ENCODE measurements around the gene VPS13A. TPM values are rescaled to one million over a fixed set of nuclear protein-coding genes. Genes with fewer than 3 reads are reported as not detected.
A peak's percentile ranks its signal among the peaks of the same experiment; 100 is the strongest.

The VPS13A gene
- total RNA-seq, 1 donor from 2014 or later = 66.8 TPM

DNA sequence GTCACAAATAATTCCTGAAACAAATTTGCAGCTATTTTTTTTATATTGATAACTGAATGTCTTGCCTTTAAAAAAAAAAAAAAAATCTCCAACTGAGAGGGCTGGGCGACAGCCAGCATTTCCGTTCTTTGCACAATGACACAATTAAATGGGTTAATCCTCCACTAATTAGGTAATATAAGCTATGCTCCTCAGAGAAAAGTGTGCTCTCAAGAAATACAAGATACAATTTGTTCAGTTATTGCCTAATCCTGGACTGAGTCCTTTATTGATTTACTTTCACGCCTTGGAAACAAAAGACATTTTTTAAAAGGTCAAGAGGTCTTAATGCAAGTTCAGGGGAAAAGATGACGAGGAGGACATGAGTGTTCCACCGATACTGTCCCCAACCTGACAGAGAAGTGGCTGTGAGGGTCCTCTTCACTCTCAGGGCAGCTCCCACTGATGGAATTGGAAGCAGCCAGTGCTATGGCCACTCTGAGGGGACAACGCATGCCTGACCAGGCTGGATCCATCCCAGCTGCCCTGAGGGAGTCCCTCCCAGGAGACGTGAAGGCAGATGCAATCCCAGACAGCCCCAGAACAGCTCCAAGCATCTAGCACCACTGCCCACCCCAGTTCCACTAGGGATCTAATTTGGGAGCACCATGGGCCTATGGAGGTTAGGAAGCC, 250.1 kb downstream of the VPS13A start:
- peaks cover 15% of the 10 kb centered on the region for H3K4me1 Mint-ChIP-seq
- Histone ChIP-seq H3K4me2 (no peak overlapping the region), H3K27me3 (no peaks in the 10 kb centered on the region), H3K9ac (no peak overlapping the region), H2AFZ (replicated peaks) (no peak overlapping the region), H3K4me3 (no peak overlapping the region), H3K27ac (no peak overlapping the region), H3K9me3 (ENCODE audit: low read depth) (no peaks in the 10 kb centered on the region), H3F3A (ENCODE audit: low read depth) (no peaks in the 10 kb centered on the region), H3K36me3 (no peaks in the 10 kb centered on the region), H4K20me1 (ENCODE audit: low read depth) (no peaks in the 10 kb centered on the region), H3K79me2 (ENCODE audit: low read depth) (no peaks in the 10 kb centered on the region), H3K4me1 (peaks cover 5% of the 10 kb centered on the region)
- H3K9me3 Mint-ChIP-seq = no peaks in the 10 kb centered on the region
- TF ChIP-seq EZH2phosphoT487 (IDR thresholded peaks at IDR 0.05) = no peak
- TF ChIP-seq EZH2 (IDR thresholded peaks at IDR 0.05) = no peak
- no peaks in the 10 kb centered on the region for H3K36me3 Mint-ChIP-seq
- no peak for DNase-seq (ENCODE audit: low spot score)
- H3K27ac Mint-ChIP-seq = no peak overlapping the region
- no peak overlapping the region for H3K4me3 Mint-ChIP-seq
- no peaks in the 10 kb centered on the region for H3K27me3 Mint-ChIP-seq (ENCODE audit: insufficient read depth, low read depth)

DNA sequence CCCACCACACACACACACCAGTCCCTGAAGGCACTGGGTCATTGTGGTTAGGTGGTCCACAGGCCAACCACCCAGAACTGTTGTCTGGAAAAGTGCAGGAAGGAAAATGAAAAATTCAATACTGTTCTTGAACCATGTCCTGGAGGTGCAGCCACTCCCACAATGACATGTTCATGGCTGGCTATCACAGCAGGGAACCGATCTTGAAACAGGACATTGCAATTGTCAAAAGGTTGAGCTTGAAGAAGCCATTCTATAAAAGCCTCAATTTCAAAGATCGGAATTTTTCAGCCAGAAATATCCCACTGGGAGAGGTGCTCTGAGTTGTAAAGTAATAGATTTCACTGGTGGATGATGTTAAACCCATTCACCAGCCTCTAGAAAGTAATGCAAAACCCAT, 252.6 kb downstream of the VPS13A start:
- Histone ChIP-seq H3K36me3 (no peaks in the 10 kb centered on the region), H3K4me3 (no peak overlapping the region), H3K27me3 (no peaks in the 10 kb centered on the region), H3K9me3 (ENCODE audit: low read depth) (no peaks in the 10 kb centered on the region), H3K4me1 (peaks cover 5% of the 10 kb centered on the region), H3F3A (ENCODE audit: low read depth) (no peaks in the 10 kb centered on the region), H2AFZ (replicated peaks) (no peak overlapping the region), H3K4me2 (no peak overlapping the region), H4K20me1 (ENCODE audit: low read depth) (no peaks in the 10 kb centered on the region), H3K9ac (no peak overlapping the region), H3K27ac (no peak overlapping the region), H3K79me2 (ENCODE audit: low read depth) (no peaks in the 10 kb centered on the region)
- no peak for DNase-seq (ENCODE audit: low spot score)
- Mint-ChIP-seq H3K9me3 (no peaks in the 10 kb centered on the region), H3K27me3 (ENCODE audit: insufficient read depth, low read depth) (no peaks in the 10 kb centered on the region), H3K27ac (no peak overlapping the region), H3K4me1 (peaks cover 20% of the 10 kb centered on the region), H3K4me3 (no peak overlapping the region), H3K36me3 (no peaks in the 10 kb centered on the region)
- TF ChIP-seq EZH2phosphoT487 (IDR thresholded peaks at IDR 0.05) (no peak), EZH2 (IDR thresholded peaks at IDR 0.05) (no peak)
- TF ChIP-seq, protein P1, sequence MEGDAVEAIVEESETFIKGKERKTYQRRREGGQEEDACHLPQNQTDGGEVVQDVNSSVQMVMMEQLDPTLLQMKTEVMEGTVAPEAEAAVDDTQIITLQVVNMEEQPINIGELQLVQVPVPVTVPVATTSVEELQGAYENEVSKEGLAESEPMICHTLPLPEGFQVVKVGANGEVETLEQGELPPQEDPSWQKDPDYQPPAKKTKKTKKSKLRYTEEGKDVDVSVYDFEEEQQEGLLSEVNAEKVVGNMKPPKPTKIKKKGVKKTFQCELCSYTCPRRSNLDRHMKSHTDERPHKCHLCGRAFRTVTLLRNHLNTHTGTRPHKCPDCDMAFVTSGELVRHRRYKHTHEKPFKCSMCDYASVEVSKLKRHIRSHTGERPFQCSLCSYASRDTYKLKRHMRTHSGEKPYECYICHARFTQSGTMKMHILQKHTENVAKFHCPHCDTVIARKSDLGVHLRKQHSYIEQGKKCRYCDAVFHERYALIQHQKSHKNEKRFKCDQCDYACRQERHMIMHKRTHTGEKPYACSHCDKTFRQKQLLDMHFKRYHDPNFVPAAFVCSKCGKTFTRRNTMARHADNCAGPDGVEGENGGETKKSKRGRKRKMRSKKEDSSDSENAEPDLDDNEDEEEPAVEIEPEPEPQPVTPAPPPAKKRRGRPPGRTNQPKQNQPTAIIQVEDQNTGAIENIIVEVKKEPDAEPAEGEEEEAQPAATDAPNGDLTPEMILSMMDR (IDR thresholded peaks at IDR 0.05) = no peak

DNA sequence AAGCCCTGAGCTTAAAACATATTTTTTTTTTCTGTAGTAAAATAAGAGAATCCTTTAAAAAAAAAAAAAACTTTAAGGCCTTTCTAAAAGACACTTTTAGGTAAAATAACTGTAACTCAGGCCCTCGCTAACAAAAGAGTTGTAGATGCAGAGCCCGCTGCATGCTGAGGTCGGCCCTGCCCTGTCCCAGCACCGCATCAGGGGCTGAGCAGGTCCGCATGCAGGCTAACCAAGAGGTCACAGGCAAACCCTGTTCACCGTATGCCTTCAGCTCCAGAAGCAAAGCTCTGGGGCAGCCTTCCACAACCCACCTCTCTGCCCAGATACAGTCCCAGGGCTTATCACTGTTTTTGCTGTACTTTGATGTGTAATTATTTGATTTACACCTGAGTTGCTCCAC, 254.7 kb downstream of the VPS13A start:
- Mint-ChIP-seq H3K4me3 (no peak overlapping the region), H3K4me1 (peaks cover 20% of the 10 kb centered on the region), H3K9me3 (no peaks in the 10 kb centered on the region), H3K27ac (no peak overlapping the region), H3K27me3 (ENCODE audit: insufficient read depth, low read depth) (no peaks in the 10 kb centered on the region), H3K36me3 (no peaks in the 10 kb centered on the region)
- Histone ChIP-seq H4K20me1 (ENCODE audit: low read depth) (no peaks in the 10 kb centered on the region), H3K27me3 (no peaks in the 10 kb centered on the region), H3K79me2 (ENCODE audit: low read depth) (no peaks in the 10 kb centered on the region), H2AFZ (replicated peaks) (no peak overlapping the region), H3K4me2 (no peak overlapping the region), H3K4me1 (peaks cover 4% of the 10 kb centered on the region), H3K27ac (no peak overlapping the region), H3F3A (ENCODE audit: low read depth) (no peaks in the 10 kb centered on the region), H3K4me3 (no peak overlapping the region), H3K36me3 (no peaks in the 10 kb centered on the region), H3K9me3 (ENCODE audit: low read depth) (no peaks in the 10 kb centered on the region), H3K9ac (no peak overlapping the region)
- DNase-seq (ENCODE audit: low spot score) = no peak
- no peak for TF ChIP-seq EZH2 (IDR thresholded peaks at IDR 0.05)
- TF ChIP-seq, protein P1 (IDR thresholded peaks at IDR 0.05) = no peak
- TF ChIP-seq EZH2phosphoT487 (IDR thresholded peaks at IDR 0.05) = no peak

DNA sequence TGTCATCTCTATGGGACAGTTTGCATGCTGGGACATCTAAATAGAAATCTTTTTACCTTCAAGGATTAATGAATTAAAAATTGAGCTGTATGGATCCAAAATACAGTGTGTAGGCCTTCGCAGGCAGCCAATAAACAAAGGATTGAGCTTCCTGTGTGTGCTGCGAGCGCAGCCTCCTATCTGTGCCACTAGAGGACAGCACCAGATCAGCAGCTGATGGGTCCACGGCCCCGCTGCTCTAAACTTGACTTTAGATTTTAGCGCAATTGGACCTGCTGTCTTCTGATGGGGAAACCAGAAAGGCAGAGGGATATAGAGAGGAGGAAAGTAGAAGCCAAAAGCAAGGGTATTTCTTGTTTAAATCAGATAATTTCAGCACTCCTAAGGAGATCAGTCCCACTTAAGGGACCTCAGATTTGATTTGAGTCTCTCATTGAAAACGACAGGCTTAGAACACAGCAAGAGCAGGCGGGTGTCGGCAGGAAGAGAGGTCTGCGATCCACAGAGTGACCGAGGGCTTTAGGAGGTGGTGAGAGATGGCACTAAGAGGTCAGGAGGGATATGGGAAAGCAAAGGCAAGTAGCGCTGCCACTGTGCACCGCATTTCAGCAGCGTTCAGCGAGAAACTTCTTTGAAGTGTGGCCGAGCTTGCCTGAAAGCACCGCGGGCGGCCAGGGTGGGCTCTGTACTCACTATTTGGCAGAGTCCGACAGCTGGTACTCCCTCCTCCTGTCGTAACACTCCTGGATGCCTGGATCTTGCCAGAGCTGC, 256.5 kb downstream of the VPS13A start:
- H3K4me1 Mint-ChIP-seq = peaks cover 16% of the 10 kb centered on the region
- Histone ChIP-seq H3K27me3 (no peaks in the 10 kb centered on the region), H3K4me3 (no peak overlapping the region), H2AFZ (replicated peaks) (peak overlapping the region; percentile 81), H3K79me2 (ENCODE audit: low read depth) (no peaks in the 10 kb centered on the region), H3K9ac (no peak overlapping the region), H3K27ac (no peak overlapping the region), H4K20me1 (ENCODE audit: low read depth) (no peaks in the 10 kb centered on the region), H3K4me1 (no peaks in the 10 kb centered on the region), H3F3A (ENCODE audit: low read depth) (no peaks in the 10 kb centered on the region), H3K36me3 (no peaks in the 10 kb centered on the region), H3K4me2 (no peak overlapping the region), H3K9me3 (ENCODE audit: low read depth) (no peaks in the 10 kb centered on the region)
- no peaks in the 10 kb centered on the region for H3K27me3 Mint-ChIP-seq (ENCODE audit: insufficient read depth, low read depth)
- DNase-seq (ENCODE audit: low spot score) = peak; percentile 78
- TF ChIP-seq EZH2phosphoT487 (IDR thresholded peaks at IDR 0.05) (no peak), EZH2 (IDR thresholded peaks at IDR 0.05) (no peak)
- TF ChIP-seq, protein P1 (IDR thresholded peaks at IDR 0.05) = peak; percentile 96
- no peak overlapping the region for H3K4me3 Mint-ChIP-seq
- no peaks in the 10 kb centered on the region for H3K9me3 Mint-ChIP-seq
- peak overlapping the region; percentile 43 for H3K27ac Mint-ChIP-seq
- H3K36me3 Mint-ChIP-seq = no peaks in the 10 kb centered on the region

Measured in neural progenitor cell (in vitro differentiated cells).